AG04450 (cell line): Measurements from ENCODE around the gene PDRG1. TPM values are rescaled to one million over a fixed set of nuclear protein-coding genes. Genes with fewer than 3 reads are reported as not detected.

Experiments used
- CTCF ChIA-PET: fragments of 300-600, 350-600 bp; formaldehyde crosslinking; extraction: SDS; loops from one replicate; lab custom pipeline; 2022; ENCODE audit warnings: antibody characterized with exemption, inconsistent platforms; lab: Charles Lee
- POLR2A ChIA-PET: fragments of 350-600 bp; formaldehyde crosslinking; extraction: SDS; loops from one replicate; lab custom pipeline; 2021; ENCODE audit warnings: antibody characterized with exemption, inconsistent platforms; lab: Yijun Ruan, JAX
- DNase-seq: peaks from one replicate; pipeline ENCODE4 v3.0.0-alpha.2; 2011; ENCODE audit warnings: low read depth, low spot score
- H3K27ac ChIP-seq: one replicate; pipeline ENCODE4 v1.5.1; 2012; ENCODE audit warnings: low read depth, low read length, control low read depth
- H3K27me3 ChIP-seq: one replicate; pipeline ENCODE4 v1.6.0; 2012; ENCODE audit warnings: low read length; ENCODE audit not compliant: control insufficient read depth, insufficient read depth
- H3K4me3 ChIP-seq: 2 replicates; pipeline ENCODE4 v1.5.1; 2011; ENCODE audit warnings: mild to moderate bottlenecking, low read depth, low read length, control low read depth
- H3K9me3 ChIP-seq: 2 replicates; pipeline ENCODE4 v1.5.1; 2012; ENCODE audit warnings: low read length; ENCODE audit not compliant: control insufficient read depth, insufficient read depth
- polyA plus RNA-seq: library from polyadenylated mRNA; depleted of rRNA; stranded (reverse); fragments of >200 nt; gene quantifications from 2 replicates; pipeline ENCODE4 v1.2.3, GENCODE V29; 2011
- TF ChIP-seq, protein P1 (sequence below): IDR thresholded peaks from 2 replicates; pipeline ENCODE4 v1.5.1; 2011; ENCODE audit warnings: low read depth, low read length, control low read depth, inconsistent platforms

The PDRG1 gene
- polyA plus RNA-seq, 1 experiment = 13.2 TPM

DNA sequence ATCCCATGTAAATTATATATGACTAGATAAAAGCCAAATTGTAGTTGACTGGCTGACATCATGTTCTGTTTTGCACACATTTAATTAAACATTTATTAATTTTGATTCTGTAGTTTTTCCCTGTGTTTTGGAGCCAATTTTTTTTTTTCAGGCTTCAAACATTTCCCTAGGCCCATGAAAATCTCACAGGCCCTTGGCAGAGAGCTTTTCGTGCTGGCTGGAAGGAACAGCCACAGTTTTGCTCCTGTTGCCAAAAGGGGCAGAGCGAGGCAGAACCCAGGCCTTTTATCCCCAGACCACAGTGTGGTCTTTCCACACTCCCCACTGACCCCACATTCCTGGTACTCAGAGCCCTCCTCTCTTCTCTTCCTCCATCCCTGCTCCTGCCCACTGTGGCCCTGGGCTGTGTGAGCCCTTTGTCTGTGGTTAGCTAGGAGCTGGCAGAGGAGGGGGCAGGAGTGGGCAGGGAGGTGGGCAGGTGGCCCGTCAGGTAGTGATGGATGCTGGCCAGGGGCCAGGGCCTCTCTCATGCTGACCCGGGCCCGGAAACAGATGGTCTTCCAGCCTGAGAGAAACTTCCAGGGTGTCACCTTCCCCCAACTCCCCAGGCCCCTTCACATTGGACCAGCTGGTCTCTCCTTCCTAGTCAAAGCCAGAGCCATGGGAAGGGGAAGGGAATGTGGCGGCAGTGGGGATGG, 38.9 kb upstream of the PDRG1 start:
- peaks cover 34% of the 10 kb centered on the region for H3K27me3 ChIP-seq
- ChIA-PET CTCF (interaction anchor here (0.6 to 1.2 kb wide), 5 partner anchors 27 to 168 kb away, joined by 3 to 5 read pairs (median 3); partner anchors contain the start of gene PDRG1), POLR2A (no interaction called here)
- H3K4me3 ChIP-seq = no peak overlapping the region
- TF ChIP-seq, protein P1, sequence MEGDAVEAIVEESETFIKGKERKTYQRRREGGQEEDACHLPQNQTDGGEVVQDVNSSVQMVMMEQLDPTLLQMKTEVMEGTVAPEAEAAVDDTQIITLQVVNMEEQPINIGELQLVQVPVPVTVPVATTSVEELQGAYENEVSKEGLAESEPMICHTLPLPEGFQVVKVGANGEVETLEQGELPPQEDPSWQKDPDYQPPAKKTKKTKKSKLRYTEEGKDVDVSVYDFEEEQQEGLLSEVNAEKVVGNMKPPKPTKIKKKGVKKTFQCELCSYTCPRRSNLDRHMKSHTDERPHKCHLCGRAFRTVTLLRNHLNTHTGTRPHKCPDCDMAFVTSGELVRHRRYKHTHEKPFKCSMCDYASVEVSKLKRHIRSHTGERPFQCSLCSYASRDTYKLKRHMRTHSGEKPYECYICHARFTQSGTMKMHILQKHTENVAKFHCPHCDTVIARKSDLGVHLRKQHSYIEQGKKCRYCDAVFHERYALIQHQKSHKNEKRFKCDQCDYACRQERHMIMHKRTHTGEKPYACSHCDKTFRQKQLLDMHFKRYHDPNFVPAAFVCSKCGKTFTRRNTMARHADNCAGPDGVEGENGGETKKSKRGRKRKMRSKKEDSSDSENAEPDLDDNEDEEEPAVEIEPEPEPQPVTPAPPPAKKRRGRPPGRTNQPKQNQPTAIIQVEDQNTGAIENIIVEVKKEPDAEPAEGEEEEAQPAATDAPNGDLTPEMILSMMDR = no peak
- no peaks in the 10 kb centered on the region; the same call in 1 of the 2 replicates for H3K9me3 ChIP-seq
- H3K27ac ChIP-seq = no peak overlapping the region
- no peak for DNase-seq

DNA sequence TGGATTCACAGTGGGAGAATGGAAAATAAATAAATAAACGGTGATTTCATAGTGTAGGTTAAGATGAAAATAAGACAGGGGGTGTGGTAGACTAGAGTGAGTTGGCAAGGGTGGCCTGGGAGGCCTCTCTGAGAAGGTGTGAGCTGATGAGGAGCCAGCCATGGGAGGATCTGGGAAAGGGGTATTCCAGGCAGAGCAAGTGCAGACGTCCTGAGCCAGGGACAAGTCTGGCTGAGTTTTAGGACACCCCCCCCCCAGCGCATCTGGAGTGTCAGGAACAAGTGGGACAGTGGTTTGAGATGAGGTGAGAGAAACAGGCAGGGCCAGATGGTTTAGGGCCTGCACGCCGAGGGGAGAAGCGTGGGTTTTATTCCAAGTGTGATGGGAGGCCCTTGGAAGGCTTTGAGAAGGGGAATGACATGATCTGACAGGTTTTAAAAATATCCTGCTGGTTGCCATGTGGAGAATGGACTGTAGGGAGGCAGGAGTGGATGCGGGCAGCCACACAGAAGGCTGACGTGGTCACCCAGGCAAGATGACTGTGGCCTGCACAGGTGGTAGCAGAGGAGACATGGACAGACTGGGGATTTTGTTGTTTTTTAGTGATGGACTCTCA, 37.3 kb upstream of the PDRG1 start:
- DNase-seq = no peak
- TF ChIP-seq, protein P1 = no peak
- peaks cover 25% of the 10 kb centered on the region for H3K27me3 ChIP-seq
- H3K27ac ChIP-seq = no peak overlapping the region
- POLR2A ChIA-PET = no interaction called here
- CTCF ChIA-PET = no interaction called here
- no peak overlapping the region for H3K4me3 ChIP-seq
- H3K9me3 ChIP-seq = no peaks in the 10 kb centered on the region

DNA sequence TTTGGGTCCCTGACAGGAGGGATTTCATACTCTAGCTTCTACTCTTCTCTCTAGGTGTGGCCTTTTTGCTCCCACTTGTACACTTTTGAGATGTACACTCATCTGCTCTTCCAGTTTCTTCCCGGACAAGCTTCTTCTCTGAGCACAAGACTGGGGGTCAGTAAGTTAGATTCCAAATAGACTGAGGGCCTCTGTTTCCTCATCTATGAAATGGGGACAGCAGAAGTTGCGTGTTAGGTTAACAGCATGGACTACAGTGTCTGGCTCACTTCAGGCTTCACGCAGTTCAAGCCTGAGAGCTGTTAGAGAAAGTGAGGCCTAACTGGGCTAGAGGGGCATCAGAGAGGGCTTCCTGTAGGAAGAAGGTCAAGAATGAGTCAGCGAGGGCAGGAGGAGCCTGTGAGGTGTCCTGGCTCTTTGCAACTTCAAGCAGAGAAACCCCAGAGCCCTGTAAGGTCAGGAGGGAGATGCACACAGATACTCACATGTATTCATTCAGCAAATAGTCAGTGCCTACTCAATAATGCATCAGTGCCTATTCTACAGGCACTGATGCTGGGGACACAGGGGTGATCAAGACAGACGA, 36.7 kb upstream of the PDRG1 start:
- ChIA-PET CTCF (no interaction called here), POLR2A (no interaction called here)
- TF ChIP-seq, protein P1 = no peak
- no peak for DNase-seq
- Histone ChIP-seq H3K27ac (no peak overlapping the region), H3K27me3 (peaks cover 19% of the 10 kb centered on the region), H3K4me3 (no peak overlapping the region), H3K9me3 (no peaks in the 10 kb centered on the region)

DNA sequence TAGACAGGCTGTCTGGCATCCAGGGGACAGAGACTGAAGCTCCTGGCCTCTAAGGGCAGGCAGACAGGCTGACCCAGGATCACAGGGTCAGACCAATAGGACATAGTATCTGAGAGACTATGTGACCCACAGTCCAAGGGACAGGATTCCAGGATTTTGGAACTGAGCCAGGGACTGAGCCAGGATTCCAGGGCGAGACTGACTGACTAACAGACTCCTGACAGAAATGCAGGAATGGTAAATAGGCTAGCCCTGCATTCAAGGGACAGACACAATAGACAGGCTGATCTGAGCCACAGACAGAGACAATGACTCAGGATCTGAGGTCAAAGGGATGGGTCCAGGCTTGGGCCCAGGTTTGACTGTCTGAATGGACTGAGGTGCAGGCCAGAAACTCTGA, 35.9 kb upstream of the PDRG1 start:
- TF ChIP-seq, protein P1 = no peak
- Histone ChIP-seq H3K27ac (no peak overlapping the region), H3K9me3 (no peaks in the 10 kb centered on the region), H3K4me3 (no peak overlapping the region), H3K27me3 (peaks cover 12% of the 10 kb centered on the region)
- no peak for DNase-seq
- CTCF ChIA-PET = no interaction called here
- POLR2A ChIA-PET = no interaction called here

DNA sequence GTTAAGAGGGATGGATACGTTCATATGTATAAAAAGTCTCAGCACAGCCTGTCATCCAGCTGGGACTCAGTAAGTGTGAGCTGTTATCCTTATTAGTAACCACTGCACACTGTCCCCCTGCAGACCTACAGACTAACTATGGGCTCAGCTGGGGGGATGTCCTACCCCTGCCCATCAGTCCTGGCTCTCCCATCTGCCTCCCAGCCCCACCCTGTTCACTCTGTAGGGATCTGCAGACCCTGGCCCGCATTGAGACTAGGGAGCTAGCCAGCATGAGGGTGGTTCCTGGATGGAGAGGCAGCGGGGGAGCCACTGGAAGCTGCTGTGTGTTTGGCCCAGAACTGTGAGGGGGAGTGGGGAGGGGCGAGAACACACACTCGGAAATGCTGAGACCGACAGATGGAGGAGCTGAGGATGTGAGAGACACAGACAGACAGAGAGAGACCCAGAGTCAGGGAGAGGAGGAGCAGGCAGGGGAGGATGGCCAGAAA, 33.2 kb upstream of the PDRG1 start:
- no peaks in the 10 kb centered on the region for H3K9me3 ChIP-seq
- TF ChIP-seq, protein P1 = no peak
- DNase-seq = no peak
- H3K27me3 ChIP-seq = peaks cover 7% of the 10 kb centered on the region
- H3K27ac ChIP-seq = no peak overlapping the region
- no peak overlapping the region for H3K4me3 ChIP-seq
- POLR2A ChIA-PET = no interaction called here
- CTCF ChIA-PET = no interaction called here
